HEK293 (cell line): ENCODE measurements around the gene NLRX1.

Experiments used
- BCL11B ChIP-seq: fragments of 450-650 bp; formaldehyde crosslinking; IDR thresholded peaks from 2 replicates; pipeline ENCODE4 v1.5.1; 2016; ENCODE audit warnings: low read depth, missing biosample characterization, missing genetic modification characterization
- EGR2 ChIP-seq: fragments of 450-650 bp; formaldehyde crosslinking; IDR thresholded peaks from 2 replicates; pipeline ENCODE4 v1.5.1; 2016; ENCODE audit warnings: low read depth, missing biosample characterization, missing genetic modification characterization
- GLIS1 ChIP-seq: fragments of 450-650 bp; formaldehyde crosslinking; IDR thresholded peaks from 2 replicates; pipeline ENCODE4 v1.5.1; 2016; ENCODE audit warnings: missing biosample characterization, missing genetic modification characterization
- KLF16 ChIP-seq: fragments of 450-650 bp; formaldehyde crosslinking; IDR thresholded peaks from 2 replicates; pipeline ENCODE4 v1.5.1; 2017; ENCODE audit warnings: missing biosample characterization, missing genetic modification characterization
- KLF17 ChIP-seq: fragments of 450-650 bp; formaldehyde crosslinking; IDR thresholded peaks from 2 replicates; pipeline ENCODE4 v1.5.1; 2016; ENCODE audit warnings: missing biosample characterization, missing genetic modification characterization
- KLF7 ChIP-seq: fragments of 450-650 bp; formaldehyde crosslinking; IDR thresholded peaks from 2 replicates; pipeline ENCODE4 v1.5.1; 2016; ENCODE audit warnings: missing biosample characterization, missing genetic modification characterization, borderline replicate concordance
- MYNN ChIP-seq: fragments of 450-650 bp; formaldehyde crosslinking; IDR thresholded peaks from 2 replicates; pipeline ENCODE4 v1.5.1; 2016; ENCODE audit warnings: missing biosample characterization, missing genetic modification characterization, borderline replicate concordance
- PRDM10 ChIP-seq: fragments of 450-650 bp; formaldehyde crosslinking; IDR thresholded peaks from 2 replicates; pipeline ENCODE4 v1.5.1; 2016; ENCODE audit warnings: missing biosample characterization, missing genetic modification characterization
- SP2 ChIP-seq: fragments of 450-650 bp; formaldehyde crosslinking; IDR thresholded peaks from 2 replicates; pipeline ENCODE4 v1.5.1; 2016; ENCODE audit warnings: missing biosample characterization, missing genetic modification characterization
- SP3 ChIP-seq: fragments of 450-650 bp; formaldehyde crosslinking; IDR thresholded peaks from 2 replicates; pipeline ENCODE4 v1.5.1; 2016; ENCODE audit warnings: missing biosample characterization, missing genetic modification characterization
- WT1 ChIP-seq: fragments of 450-650 bp; formaldehyde crosslinking; IDR thresholded peaks from 2 replicates; pipeline ENCODE4 v1.5.1; 2016; ENCODE audit warnings: missing biosample characterization, missing genetic modification characterization
- ZBTB21 ChIP-seq: fragments of 450-650 bp; formaldehyde crosslinking; IDR thresholded peaks from 2 replicates; pipeline ENCODE4 v1.5.1; 2017; ENCODE audit warnings: missing biosample characterization, missing genetic modification characterization
- ZBTB26 ChIP-seq: fragments of 450-650 bp; formaldehyde crosslinking; optimal IDR thresholded peaks from 2 replicates; pipeline ENCODE3; 2016; ENCODE audit warnings: missing biosample characterization, mild to moderate bottlenecking, missing genetic modification characterization
- ZBTB7A ChIP-seq: fragments of 450-650 bp; formaldehyde crosslinking; IDR thresholded peaks from 2 replicates; pipeline ENCODE4 v1.5.1; 2016; ENCODE audit warnings: low read depth, missing biosample characterization, missing genetic modification characterization
- ZFHX2 ChIP-seq: fragments of 450-650 bp; formaldehyde crosslinking; conservative IDR thresholded peaks from 2 replicates; pipeline ENCODE4 v1.5.1; 2016; ENCODE audit warnings: missing biosample characterization, missing genetic modification characterization
- ZFP69B ChIP-seq: fragments of 450-650 bp; formaldehyde crosslinking; IDR thresholded peaks from 2 replicates; pipeline ENCODE4 v1.5.1; 2016; ENCODE audit warnings: missing biosample characterization, missing genetic modification characterization
- ZIC2 ChIP-seq: fragments of 450-650 bp; formaldehyde crosslinking; IDR thresholded peaks from 2 replicates; pipeline ENCODE4 v1.5.1; 2016; ENCODE audit warnings: missing biosample characterization, missing genetic modification characterization
- ZNF114 ChIP-seq: fragments of 450-650 bp; formaldehyde crosslinking; IDR thresholded peaks from 2 replicates; pipeline ENCODE4 v1.5.0; 2017; ENCODE audit warnings: missing biosample characterization, missing genetic modification characterization
- ZNF184 ChIP-seq: fragments of 450-650 bp; IDR thresholded peaks from 2 replicates; pipeline ENCODE4 v1.5.1; 2018; ENCODE audit warnings: missing biosample characterization, mild to moderate bottlenecking, missing genetic modification characterization
- ZNF335 ChIP-seq: fragments of 450-650 bp; formaldehyde crosslinking; conservative IDR thresholded peaks from 2 replicates; pipeline ENCODE4 v1.5.1; 2016; ENCODE audit warnings: missing biosample characterization, missing genetic modification characterization
- ZNF341 ChIP-seq: fragments of 450-650 bp; formaldehyde crosslinking; IDR thresholded peaks from 2 replicates; pipeline ENCODE4; 2016; ENCODE audit warnings: low read depth, missing biosample characterization, missing genetic modification characterization
- ZNF366 ChIP-seq: fragments of 450-650 bp; formaldehyde crosslinking; conservative IDR thresholded peaks from 2 replicates; pipeline ENCODE4 v1.5.1; 2016; ENCODE audit warnings: missing biosample characterization, missing genetic modification characterization
- ZNF449 ChIP-seq: fragments of 450-650 bp; formaldehyde crosslinking; IDR thresholded peaks from 2 replicates; pipeline ENCODE4 v1.5.1; 2017; ENCODE audit warnings: missing biosample characterization, mild to moderate bottlenecking, missing genetic modification characterization, moderate library complexity
- ZNF600 ChIP-seq: fragments of 450-650 bp; formaldehyde crosslinking; IDR thresholded peaks from 2 replicates; pipeline ENCODE4 v1.5.1; 2016; ENCODE audit warnings: missing biosample characterization, missing genetic modification characterization
- ZNF639 ChIP-seq: fragments of 450-650 bp; formaldehyde crosslinking; IDR thresholded peaks from 2 replicates; pipeline ENCODE4 v1.5.1; 2016; ENCODE audit warnings: missing biosample characterization, missing genetic modification characterization
- ZNF654 ChIP-seq: fragments of 450-650 bp; formaldehyde crosslinking; IDR thresholded peaks from 2 replicates; pipeline ENCODE4 v1.5.1; 2016; ENCODE audit warnings: low read depth, missing biosample characterization, missing genetic modification characterization
- ZNF658 ChIP-seq: fragments of 450-650 bp; formaldehyde crosslinking; IDR thresholded peaks from 2 replicates; pipeline ENCODE4; 2016; ENCODE audit warnings: missing biosample characterization, missing genetic modification characterization
- ZNF777 ChIP-seq: fragments of 450-650 bp; formaldehyde crosslinking; IDR thresholded peaks from 2 replicates; pipeline ENCODE4 v1.5.1; 2017; ENCODE audit warnings: missing biosample characterization, missing genetic modification characterization, borderline replicate concordance
- ZNF837 ChIP-seq: fragments of 450-650 bp; formaldehyde crosslinking; IDR thresholded peaks from 2 replicates; pipeline ENCODE4 v1.5.1; 2016; ENCODE audit warnings: missing biosample characterization, missing genetic modification characterization
- ZNF843 ChIP-seq: fragments of 450-650 bp; formaldehyde crosslinking; IDR thresholded peaks from 2 replicates; pipeline ENCODE4 v1.5.1; 2016; ENCODE audit warnings: missing biosample characterization, missing genetic modification characterization
- ZXDB ChIP-seq: fragments of 450-650 bp; formaldehyde crosslinking; IDR thresholded peaks from 2 replicates; pipeline ENCODE4 v1.5.1; 2016; ENCODE audit warnings: missing biosample characterization, missing genetic modification characterization

Gene NLRX1

GRCh38 chr11:119121008-119121810 lies 47.3 kb upstream of the NLRX1 start, which contains the start of gene HINFP (continued):
- no peak for TF ChIP-seq ZNF184
- no peak for TF ChIP-seq ZNF658 (tag by site-specific recombination)
- TF ChIP-seq ZIC2: peak; percentile 39; the same call in 1 of the 2 replicates
- peak; percentile 44; the same call in 1 of the 2 replicates for TF ChIP-seq ZNF600
- no peak for TF ChIP-seq ZNF777 (tag by site-specific recombination)
- TF ChIP-seq ZNF114 (tag by site-specific recombination): no peak
- TF ChIP-seq ZBTB21 (tag by site-specific recombination): 0 out of 2 replicates have a peak, but pooled peaks have one; percentile 19
- 0 out of 2 replicates have a peak, but pooled peaks have one; percentile 32 for TF ChIP-seq ZNF843
- peak; percentile 17; the same call in 1 of the 2 replicates for TF ChIP-seq WT1 (tag by site-specific recombination)
- TF ChIP-seq ZBTB7A (tag by site-specific recombination): 0 out of 2 replicates have a peak, but pooled peaks have one; percentile 59
- TF ChIP-seq PRDM10 (tag by site-specific recombination): peak; percentile 9; the same call in 1 of the 2 replicates
- peak; percentile 74 for TF ChIP-seq ZNF341 (tag by site-specific recombination)
- TF ChIP-seq KLF7: peak; percentile 21; the same call in 1 of the 2 replicates
- peak; percentile 95 for TF ChIP-seq ZXDB (tag by site-specific recombination)
- TF ChIP-seq KLF16 (tag by site-specific recombination): peak; percentile 45; the same call in 1 of the 2 replicates
- TF ChIP-seq ZNF335: peak; percentile 44
- no peak for TF ChIP-seq MYNN (tag by site-specific recombination)
- TF ChIP-seq ZBTB26 (tag by site-specific recombination): peak; percentile 91
- no peak for TF ChIP-seq BCL11B (tag by site-specific recombination)
- peak; percentile 58; the same call in 1 of the 2 replicates for TF ChIP-seq ZFP69B
- peak; percentile 98 for TF ChIP-seq SP2 (tag by site-specific recombination)
- peak; percentile 45; the same call in 1 of the 2 replicates for TF ChIP-seq KLF17 (tag by site-specific recombination)
- peak; percentile 69; the same call in 1 of the 2 replicates for TF ChIP-seq ZNF639 (tag by site-specific recombination)
- TF ChIP-seq EGR2: peak; percentile 84
- peak; percentile 75 for TF ChIP-seq ZNF366 (tag by site-specific recombination)
- peak; percentile 89 for TF ChIP-seq ZFHX2 (tag by site-specific recombination)
- 0 out of 2 replicates have a peak, but pooled peaks have one; percentile 41 for TF ChIP-seq GLIS1 (tag by site-specific recombination)
- TF ChIP-seq ZNF449 (tag by site-specific recombination): 0 out of 2 replicates have a peak, but pooled peaks have one; percentile 18
- no peak for TF ChIP-seq ZNF654 (tag by site-specific recombination)
- TF ChIP-seq ZNF837: no peak
- TF ChIP-seq SP3 (tag by site-specific recombination): peak; percentile 85
